SK-N-SH (cell line): ENCODE data around the gene TMPRSS11A. TPM values are rescaled to one million over a fixed set of nuclear protein-coding genes. Genes with fewer than 3 reads are reported as not detected.

Experiments used
- CTCF ChIA-PET: fragments of 300-600, 350-600 bp; formaldehyde crosslinking; extraction: SDS; loops from one replicate; lab custom pipeline; 2021; lab: Yijun Ruan, JAX
- POLR2A ChIA-PET: fragments of 350-600 bp; sonication (Branson Sonifier 250); formaldehyde crosslinking; extraction: SDS; loops from one replicate; lab custom pipeline; 2020; ENCODE audit warnings: antibody characterized with exemption, inconsistent platforms; lab: Yijun Ruan, JAX
- DNase-seq: peaks from one replicate; pipeline ENCODE4 v3.0.0; 2012
- H2AFZ ChIP-seq: fragments of 200-600 bp; sonication (generic); 2 replicates; pipeline ENCODE4 v1.8.1; 2016; ENCODE audit warnings: antibody characterized with exemption, mild to moderate bottlenecking, low read depth
- H3F3A ChIP-seq: fragments of 200-600 bp; sonication (generic); replicated peaks from 2 replicates; pipeline ENCODE3; 2016; ENCODE audit warnings: antibody characterized with exemption, mild to moderate bottlenecking; ENCODE audit not compliant: insufficient read depth
- H3K27ac ChIP-seq, 2 experiments: fragments of 200-500 bp in 1 of 2; fragments of 200-600 bp in 1 of 2; sonication (Bioruptor generic) in 1 of 2; sonication (generic), shearing (Covaris generic) in 1 of 2; 2 replicates each; pipeline versions ENCODE4 v1.5.1 to v1.6.1; 2014 to 2016; ENCODE audit warnings: low read depth in 2 of 2, inconsistent platforms in 1 of 2, low read length in 1 of 2, mild to moderate bottlenecking in 1 of 2, mixed read lengths in 1 of 2
- H3K27me3 ChIP-seq: fragments of 200-600 bp; sonication (generic), shearing (Covaris generic); 2 replicates; pipeline ENCODE4 v1.6.1; 2016; ENCODE audit warnings: mixed run types; ENCODE audit not compliant: insufficient read depth
- H3K36me3 ChIP-seq, 2 experiments: fragments of 200-500 bp in 1 of 2; fragments of 200-600 bp in 1 of 2; sonication (Bioruptor generic) in 1 of 2; sonication (generic) in 1 of 2; replicated peaks in 1 of 2; 2 replicates each; pipeline versions ENCODE3 to v1.5.1; 2014 to 2016; ENCODE audit warnings: low read length in 1 of 2, mild to moderate bottlenecking in 1 of 2; ENCODE audit not compliant: insufficient read depth in 2 of 2, control insufficient read depth in 1 of 2
- H3K4me1 ChIP-seq, 2 experiments: fragments of 200-500 bp in 1 of 2; fragments of 200-600 bp in 1 of 2; sonication (Bioruptor generic) in 1 of 2; sonication (generic), shearing (Covaris generic) in 1 of 2; 2 replicates each; pipeline versions ENCODE4 v1.5.1 to v1.6.1; 2014 to 2016; ENCODE audit warnings: low read depth in 1 of 2, low read length in 1 of 2, mixed run types in 1 of 2; ENCODE audit not compliant: insufficient read depth in 2 of 2, control insufficient read depth in 1 of 2
- H3K4me2 ChIP-seq: fragments of 200-600 bp; sonication (generic), shearing (Covaris generic); 2 replicates; pipeline ENCODE4 v1.6.1; 2017; ENCODE audit warnings: mixed run types
- H3K4me3 ChIP-seq, 2 experiments: fragments of 200-500 bp in 1 of 2; fragments of 200-600 bp in 1 of 2; sonication (Bioruptor generic) in 1 of 2; sonication (generic), shearing (Covaris generic) in 1 of 2; 2 replicates each; pipeline versions ENCODE4 v1.5.1 to v1.8.1; 2014 to 2016; ENCODE audit warnings: low read depth in 2 of 2, inconsistent platforms in 1 of 2, low read length in 1 of 2, mild to moderate bottlenecking in 1 of 2, mixed read lengths in 1 of 2, moderate library complexity in 1 of 2
- H3K79me2 ChIP-seq: fragments of 200-600 bp; sonication (generic); 2 replicates; pipeline ENCODE4 v1.8.1; 2017; ENCODE audit warnings: mild to moderate bottlenecking; ENCODE audit not compliant: insufficient read depth
- H3K9ac ChIP-seq: fragments of 200-600 bp; sonication (generic); 2 replicates; pipeline ENCODE4 v1.6.1; 2017; ENCODE audit warnings: mixed run types
- H3K9me2 ChIP-seq: fragments of 200-600 bp; sonication (generic); 2 replicates; pipeline ENCODE4 v1.6.1; 2017; ENCODE audit warnings: mixed run types
- H3K9me3 ChIP-seq: fragments of 200-600 bp; sonication (generic); 2 replicates; pipeline ENCODE4 v1.6.1; 2017; ENCODE audit warnings: mixed run types, mild to moderate bottlenecking, moderate library complexity
- H4K20me1 ChIP-seq: fragments of 200-600 bp; sonication (generic); 2 replicates; pipeline ENCODE4 v1.6.1; 2017; ENCODE audit warnings: mild to moderate bottlenecking, mixed run types; ENCODE audit not compliant: insufficient read depth
- ELF1 ChIP-seq: IDR thresholded peaks from 2 replicates; pipeline ENCODE4 v1.4.0; 2012
- FOSL2 ChIP-seq: IDR thresholded peaks from 2 replicates; pipeline ENCODE4 v1.4.0; 2012; ENCODE audit warnings: low read depth, mild to moderate bottlenecking, moderate library complexity, borderline replicate concordance
- FOXJ3 ChIP-seq: sonication (generic); formaldehyde crosslinking; IDR thresholded peaks from 2 replicates; pipeline ENCODE4 v1.5.1; 2020; ENCODE audit warnings: mild to moderate bottlenecking, missing genetic modification reagents
- GABPA ChIP-seq: IDR thresholded peaks from 2 replicates; pipeline ENCODE4 v1.4.0; 2012; ENCODE audit warnings: low read depth, mild to moderate bottlenecking
- JUND ChIP-seq: IDR thresholded peaks from 2 replicates; pipeline ENCODE4 v1.4.0; 2012
- MAX ChIP-seq: IDR thresholded peaks from 2 replicates; pipeline ENCODE4 v1.4.0; 2012; ENCODE audit warnings: low read depth
- NFIC ChIP-seq: IDR thresholded peaks from 2 replicates; pipeline ENCODE4 v1.4.0; 2012; ENCODE audit warnings: borderline replicate concordance
- POLR2AphosphoS5 ChIP-seq: IDR thresholded peaks from 2 replicates; pipeline ENCODE4 v1.6.1; 2012; ENCODE audit warnings: low read depth, low read length
- RAD21 ChIP-seq: IDR thresholded peaks from 2 replicates; pipeline ENCODE4 v1.6.1; 2012; ENCODE audit warnings: mild to moderate bottlenecking, low read length
- REST ChIP-seq: IDR thresholded peaks from 2 replicates; pipeline ENCODE4 v1.6.1; 2012; ENCODE audit warnings: mild to moderate bottlenecking, low read depth, low read length, moderate library complexity
- RFX5 ChIP-seq: IDR thresholded peaks from 2 replicates; pipeline ENCODE4 v1.6.1; 2012; ENCODE audit warnings: mild to moderate bottlenecking, improper control_type of control experiment, low read length
- TCF12 ChIP-seq: IDR thresholded peaks from 2 replicates; pipeline ENCODE4 v1.4.0; 2012
- TEAD4 ChIP-seq: IDR thresholded peaks from 2 replicates; pipeline ENCODE4 v1.4.0; 2012; ENCODE audit warnings: mild to moderate bottlenecking, borderline replicate concordance; ENCODE audit not compliant: insufficient read depth
- USF2 ChIP-seq: fragments of 150-350 bp; IDR thresholded peaks from 2 replicates; pipeline ENCODE4 v1.6.1; 2017; ENCODE audit warnings: antibody characterized with exemption, low read length, low read depth, borderline replicate concordance
- YY1 ChIP-seq: IDR thresholded peaks from 2 replicates; pipeline ENCODE4 v1.4.0; 2012; ENCODE audit warnings: low read depth, mild to moderate bottlenecking
- ZBTB33 ChIP-seq: IDR thresholded peaks from 2 replicates; pipeline ENCODE4 v1.4.0; 2012; ENCODE audit warnings: low read depth, borderline replicate concordance
- polyA plus RNA-seq, 3 experiments: library from polyadenylated mRNA; depleted of rRNA; stranded (reverse); fragments of >200 nt; gene quantifications; 2 replicates each; pipeline ENCODE4 v1.2.3, GENCODE V29; 2012

Gene TMPRSS11A
- polyA plus RNA-seq, 1 of the 3 experiments (the other 2 are of a cell fraction) = not detected

GRCh38 chr4:67885762-67886161, 77.5 kb downstream of the TMPRSS11A start (continued):
- TF ChIP-seq REST = no peak
- TF ChIP-seq GABPA = 0 out of 2 replicates have a peak, but pooled peaks have one; percentile 27
- peak; percentile 49; the same call in 1 of the 2 replicates for TF ChIP-seq TEAD4
- TF ChIP-seq FOXJ3 (CRISPR knock-in tag) = no peak
- TF ChIP-seq NFIC = 0 out of 2 replicates have a peak, but pooled peaks have one; percentile 9
- no peak for TF ChIP-seq MAX
- TF ChIP-seq TCF12 = peak; percentile 69; the same call in 1 of the 2 replicates
- no peak for TF ChIP-seq YY1
- peak; percentile 80; the same call in 1 of the 2 replicates for TF ChIP-seq FOSL2
- no peak for TF ChIP-seq RAD21

- H3K27ac ChIP-seq = peak overlapping the region in 1 of 2 experiments; percentile 86; a peak in 1 of 4 replicates
- H3K79me2 ChIP-seq = no peaks in the 10 kb centered on the region
- H3K4me1 ChIP-seq = peaks cover 0 to 8% of the 10 kb centered on the region in 2 experiments; a peak in 2 of 4 replicates
- no peak for TF ChIP-seq YY1
- no peak for TF ChIP-seq TEAD4
- TF ChIP-seq RFX5 = no peak
- no peak for TF ChIP-seq ZBTB33
- TF ChIP-seq POLR2AphosphoS5 = no peak
- no peak for TF ChIP-seq JUND
- TF ChIP-seq USF2 = no peak
- no peak for TF ChIP-seq ELF1
- TF ChIP-seq NFIC = no peak
- CTCF ChIA-PET = no interaction called here
- no peaks in the 10 kb centered on the region for H4K20me1 ChIP-seq
- no peak overlapping the region for H3K4me2 ChIP-seq
- no peak for DNase-seq
- H3K36me3 ChIP-seq = no peaks in the 10 kb centered on the region
- H3F3A ChIP-seq = peaks cover 19% of the 10 kb centered on the region
- no peaks in the 10 kb centered on the region for H3K27me3 ChIP-seq
- H2AFZ ChIP-seq = no peak overlapping the region; the same call in 1 of the 2 replicates
- H3K4me3 ChIP-seq = no peak overlapping the region
- H3K9me2 ChIP-seq = no peaks in the 10 kb centered on the region; the same call in 1 of the 2 replicates
- POLR2A ChIA-PET = no interaction called here
- no peak overlapping the region for H3K9ac ChIP-seq
- no peaks in the 10 kb centered on the region for H3K9me3 ChIP-seq
Measured at GRCh38 chr4:67884701-67885100, 78.6 kb downstream of the TMPRSS11A start.
